GM23338 (cell line): ENCODE results near the gene METTL13. TPM values are rescaled to one million over a fixed set of nuclear protein-coding genes. Genes with fewer than 3 reads are reported as not detected.

Source experiments
- ATAC-seq: fragments of 200-7000 bp; cut with Tn5 transposase; 3 replicates; pipeline ENCODE4 v1.9.1; 2020
- DNase-seq: peaks from one replicate; pipeline ENCODE4 v3.0.0-alpha.2; 2015; ENCODE audit warnings: low spot score
- H2AFZ ChIP-seq: fragments of 200-600 bp; sonication (generic); 2 replicates; pipeline ENCODE4 v1.8.0; 2016; ENCODE audit warnings: antibody characterized with exemption, mild to moderate bottlenecking, moderate library complexity
- H3F3A ChIP-seq: fragments of 200-600 bp; sonication (generic); replicated peaks from 2 replicates; pipeline ENCODE4 v1.8.0; 2017; ENCODE audit warnings: antibody characterized with exemption, mixed run types, low read depth
- H3K27ac ChIP-seq: fragments of 200-600 bp; sonication (generic); 2 replicates; pipeline ENCODE4 v1.6.1; 2016; ENCODE audit warnings: low read depth
- H3K27me3 ChIP-seq: fragments of 200-600 bp; sonication (generic); 2 replicates; pipeline ENCODE4 v1.8.0; 2016; ENCODE audit warnings: mild to moderate bottlenecking, mixed run types, moderate library complexity; ENCODE audit not compliant: insufficient read depth
- H3K36me3 ChIP-seq: fragments of 200-600 bp; sonication (generic); 2 replicates; pipeline ENCODE4 v1.8.0; 2016; ENCODE audit warnings: mild to moderate bottlenecking; ENCODE audit not compliant: insufficient read depth
- H3K4me1 ChIP-seq: fragments of 200-600 bp; sonication (generic); 2 replicates; pipeline ENCODE4 v1.8.0; 2016; ENCODE audit warnings: mild to moderate bottlenecking, moderate library complexity; ENCODE audit not compliant: insufficient read depth
- H3K4me2 ChIP-seq: fragments of 200-600 bp; sonication (generic); 2 replicates; pipeline ENCODE4 v1.7.1; 2017; ENCODE audit warnings: mixed run types
- H3K4me3 ChIP-seq: fragments of 200-600 bp; sonication (generic); 2 replicates; pipeline ENCODE4 v1.6.1; 2016; ENCODE audit warnings: mixed run types
- H3K79me2 ChIP-seq: fragments of 200-600 bp; sonication (generic); replicated peaks from 2 replicates; pipeline ENCODE4 v1.8.0; 2017; ENCODE audit warnings: mild to moderate bottlenecking; ENCODE audit not compliant: insufficient read depth
- H3K9me2 ChIP-seq: fragments of 200-600 bp; sonication (generic); 2 replicates; pipeline ENCODE4 v1.8.0; 2017; ENCODE audit not compliant: insufficient read depth
- H4K20me1 ChIP-seq: fragments of 200-600 bp; sonication (generic); replicated peaks from 2 replicates; pipeline ENCODE4 v1.8.0; 2017; ENCODE audit warnings: mild to moderate bottlenecking; ENCODE audit not compliant: insufficient read depth
- H3K27ac Mint-ChIP-seq: 2 replicates; pipeline ENCODE4 v1.8.0; 2020; ENCODE audit warnings: inconsistent platforms, mild to moderate bottlenecking, moderate library complexity, mixed read lengths
- H3K27me3 Mint-ChIP-seq: 3 replicates; pipeline ENCODE4 v1.8.0; 2022; ENCODE audit warnings: low read depth, mild to moderate bottlenecking, moderate library complexity, mixed read lengths, inconsistent platforms; ENCODE audit not compliant: insufficient read depth, poor library complexity
- H3K36me3 Mint-ChIP-seq: 3 replicates; pipeline ENCODE4 v1.8.0; 2021; ENCODE audit warnings: low read depth, mild to moderate bottlenecking, inconsistent platforms, moderate library complexity, mixed read lengths
- H3K4me1 Mint-ChIP-seq: 3 replicates; pipeline ENCODE4 v1.8.0; 2020; ENCODE audit warnings: mild to moderate bottlenecking, inconsistent platforms, mixed read lengths
- H3K4me3 Mint-ChIP-seq: 3 replicates; pipeline ENCODE4 v1.8.0; 2021; ENCODE audit warnings: moderate library complexity, mild to moderate bottlenecking, inconsistent platforms, mixed read lengths
- H3K9me3 Mint-ChIP-seq: 3 replicates; pipeline ENCODE4 v1.8.0; 2020; ENCODE audit warnings: moderate library complexity, mild to moderate bottlenecking, inconsistent platforms, mixed read lengths
- CREB1 ChIP-seq: fragments of 250-450 bp; sonication (Bioruptor Pico); IDR thresholded peaks from 2 replicates; pipeline ENCODE4 v1.5.0; 2020; ENCODE audit warnings: low read depth, mild to moderate bottlenecking, moderate library complexity
- EZH2phosphoT487 ChIP-seq: fragments of 200-600 bp; sonication (generic); IDR thresholded peaks from one replicate; pipeline ENCODE4 v1.8.1; 2018; ENCODE audit warnings: antibody characterized with exemption; ENCODE audit not compliant: unreplicated experiment
- JUNB ChIP-seq: IDR thresholded peaks from one replicate; pipeline ENCODE4 v1.6.1; 2016; ENCODE audit warnings: antibody characterized with exemption; ENCODE audit not compliant: unreplicated experiment
- STAT1 ChIP-seq: IDR thresholded peaks from one replicate; pipeline ENCODE4 v1.6.1; 2016; ENCODE audit warnings: antibody characterized with exemption; ENCODE audit not compliant: unreplicated experiment
- ZNF114 ChIP-seq: fragments of 250-450 bp; sonication (Bioruptor Pico); IDR thresholded peaks from 2 replicates; pipeline ENCODE4 v1.5.0; 2020; ENCODE audit warnings: mild to moderate bottlenecking, moderate library complexity
- polyA plus RNA-seq: library from polyadenylated mRNA; unstranded; fragments of >200 nt; fragmentation: Nextera tagmentation; extraction: Ambion mirVana; gene quantifications from 2 replicates; pipeline ENCODE4 v1.2.1, GENCODE V29; 2016
- total RNA-seq: library from RNA; depleted of rRNA; stranded (reverse); fragments of >200 nt; shearing (Covaris generic); gene quantifications from 2 replicates; pipeline ENCODE4 v1.2.3, GENCODE V29; 2014
- TF ChIP-seq, protein P1 (sequence below), 2 experiments: fragments of 200-600 bp in 1 of 2; sonication (generic) in 1 of 2; conservative IDR thresholded peaks; 2 replicates each; pipeline versions ENCODE4 v1.5.1 to v1.6.1; 2016 to 2017; ENCODE audit warnings: antibody characterized with exemption in 2 of 2, low read depth in 2 of 2, mild to moderate bottlenecking in 2 of 2, moderate library complexity in 1 of 2
- TF ChIP-seq, protein P2 (sequence below): fragments of 250-450 bp; sonication (Bioruptor Pico); IDR thresholded peaks from 2 replicates; pipeline ENCODE4 v1.5.0; 2020; ENCODE audit warnings: mild to moderate bottlenecking, moderate library complexity

The METTL13 gene
- total and polyA plus RNA-seq, 2 experiments from 2014 or later = 21.0 to 45.4 TPM

DNA sequence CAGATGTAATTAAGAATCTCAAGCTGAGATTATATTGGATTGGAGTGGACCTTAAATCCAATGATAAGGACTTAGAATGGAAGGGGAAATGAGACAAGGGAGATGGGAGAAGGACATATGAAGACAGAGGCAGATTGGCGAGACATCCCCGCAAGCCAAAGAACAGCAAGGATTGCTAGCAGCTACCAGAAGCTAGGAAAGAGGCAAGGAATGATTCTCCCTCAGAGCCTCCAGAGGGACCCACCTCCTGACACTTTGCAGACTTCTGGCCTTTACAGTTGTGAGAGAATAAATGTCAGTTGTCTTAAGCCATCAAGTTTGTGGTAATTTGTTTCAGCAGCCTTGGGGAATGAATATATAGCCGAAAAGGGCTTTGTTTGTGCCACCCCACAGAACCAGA is 20.7 kb downstream of the METTL13 start:
- H4K20me1 ChIP-seq = no peaks in the 10 kb centered on the region

More for the DNA sequence above, 20.7 kb downstream of the METTL13 start:
- Histone ChIP-seq H3K9me2 (no peaks in the 10 kb centered on the region; the same call in 1 of the 2 replicates), H3K4me2 (0 out of 2 replicates have a peak overlapping the region, but pooled peaks have one; percentile 12), H3K36me3 (no peaks in the 10 kb centered on the region), H3K79me2 (no peaks in the 10 kb centered on the region), H3K4me1 (peaks cover 18% of the 10 kb centered on the region), H3F3A (no peaks in the 10 kb centered on the region; the same call in 1 of the 2 replicates), H3K4me3 (no peak overlapping the region), H2AFZ (no peak overlapping the region), H3K27me3 (no peaks in the 10 kb centered on the region), H3K27ac (0 out of 2 replicates have a peak overlapping the region, but pooled peaks have one; percentile 48)
- Mint-ChIP-seq H3K27ac (no peak overlapping the region), H3K9me3 (no peaks in the 10 kb centered on the region), H3K27me3 (peaks cover 10% of the 10 kb centered on the region), H3K4me1 (peaks cover 35% of the 10 kb centered on the region), H3K4me3 (no peak overlapping the region), H3K36me3 (peaks cover 5% of the 10 kb centered on the region; the same call in 2 of the 3 replicates)
- TF ChIP-seq JUNB = no peak
- TF ChIP-seq ZNF114 (CRISPR knock-in tag) = no peak
- TF ChIP-seq, protein P1, sequence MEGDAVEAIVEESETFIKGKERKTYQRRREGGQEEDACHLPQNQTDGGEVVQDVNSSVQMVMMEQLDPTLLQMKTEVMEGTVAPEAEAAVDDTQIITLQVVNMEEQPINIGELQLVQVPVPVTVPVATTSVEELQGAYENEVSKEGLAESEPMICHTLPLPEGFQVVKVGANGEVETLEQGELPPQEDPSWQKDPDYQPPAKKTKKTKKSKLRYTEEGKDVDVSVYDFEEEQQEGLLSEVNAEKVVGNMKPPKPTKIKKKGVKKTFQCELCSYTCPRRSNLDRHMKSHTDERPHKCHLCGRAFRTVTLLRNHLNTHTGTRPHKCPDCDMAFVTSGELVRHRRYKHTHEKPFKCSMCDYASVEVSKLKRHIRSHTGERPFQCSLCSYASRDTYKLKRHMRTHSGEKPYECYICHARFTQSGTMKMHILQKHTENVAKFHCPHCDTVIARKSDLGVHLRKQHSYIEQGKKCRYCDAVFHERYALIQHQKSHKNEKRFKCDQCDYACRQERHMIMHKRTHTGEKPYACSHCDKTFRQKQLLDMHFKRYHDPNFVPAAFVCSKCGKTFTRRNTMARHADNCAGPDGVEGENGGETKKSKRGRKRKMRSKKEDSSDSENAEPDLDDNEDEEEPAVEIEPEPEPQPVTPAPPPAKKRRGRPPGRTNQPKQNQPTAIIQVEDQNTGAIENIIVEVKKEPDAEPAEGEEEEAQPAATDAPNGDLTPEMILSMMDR (conservative IDR thresholded peaks at IDR 0.05; ENCODE audit: low read depth in 2 of 2) = peak; percentile 40 to 68; a peak in 3 of 4 replicates
- no peak for TF ChIP-seq EZH2phosphoT487
- TF ChIP-seq, protein P2, sequence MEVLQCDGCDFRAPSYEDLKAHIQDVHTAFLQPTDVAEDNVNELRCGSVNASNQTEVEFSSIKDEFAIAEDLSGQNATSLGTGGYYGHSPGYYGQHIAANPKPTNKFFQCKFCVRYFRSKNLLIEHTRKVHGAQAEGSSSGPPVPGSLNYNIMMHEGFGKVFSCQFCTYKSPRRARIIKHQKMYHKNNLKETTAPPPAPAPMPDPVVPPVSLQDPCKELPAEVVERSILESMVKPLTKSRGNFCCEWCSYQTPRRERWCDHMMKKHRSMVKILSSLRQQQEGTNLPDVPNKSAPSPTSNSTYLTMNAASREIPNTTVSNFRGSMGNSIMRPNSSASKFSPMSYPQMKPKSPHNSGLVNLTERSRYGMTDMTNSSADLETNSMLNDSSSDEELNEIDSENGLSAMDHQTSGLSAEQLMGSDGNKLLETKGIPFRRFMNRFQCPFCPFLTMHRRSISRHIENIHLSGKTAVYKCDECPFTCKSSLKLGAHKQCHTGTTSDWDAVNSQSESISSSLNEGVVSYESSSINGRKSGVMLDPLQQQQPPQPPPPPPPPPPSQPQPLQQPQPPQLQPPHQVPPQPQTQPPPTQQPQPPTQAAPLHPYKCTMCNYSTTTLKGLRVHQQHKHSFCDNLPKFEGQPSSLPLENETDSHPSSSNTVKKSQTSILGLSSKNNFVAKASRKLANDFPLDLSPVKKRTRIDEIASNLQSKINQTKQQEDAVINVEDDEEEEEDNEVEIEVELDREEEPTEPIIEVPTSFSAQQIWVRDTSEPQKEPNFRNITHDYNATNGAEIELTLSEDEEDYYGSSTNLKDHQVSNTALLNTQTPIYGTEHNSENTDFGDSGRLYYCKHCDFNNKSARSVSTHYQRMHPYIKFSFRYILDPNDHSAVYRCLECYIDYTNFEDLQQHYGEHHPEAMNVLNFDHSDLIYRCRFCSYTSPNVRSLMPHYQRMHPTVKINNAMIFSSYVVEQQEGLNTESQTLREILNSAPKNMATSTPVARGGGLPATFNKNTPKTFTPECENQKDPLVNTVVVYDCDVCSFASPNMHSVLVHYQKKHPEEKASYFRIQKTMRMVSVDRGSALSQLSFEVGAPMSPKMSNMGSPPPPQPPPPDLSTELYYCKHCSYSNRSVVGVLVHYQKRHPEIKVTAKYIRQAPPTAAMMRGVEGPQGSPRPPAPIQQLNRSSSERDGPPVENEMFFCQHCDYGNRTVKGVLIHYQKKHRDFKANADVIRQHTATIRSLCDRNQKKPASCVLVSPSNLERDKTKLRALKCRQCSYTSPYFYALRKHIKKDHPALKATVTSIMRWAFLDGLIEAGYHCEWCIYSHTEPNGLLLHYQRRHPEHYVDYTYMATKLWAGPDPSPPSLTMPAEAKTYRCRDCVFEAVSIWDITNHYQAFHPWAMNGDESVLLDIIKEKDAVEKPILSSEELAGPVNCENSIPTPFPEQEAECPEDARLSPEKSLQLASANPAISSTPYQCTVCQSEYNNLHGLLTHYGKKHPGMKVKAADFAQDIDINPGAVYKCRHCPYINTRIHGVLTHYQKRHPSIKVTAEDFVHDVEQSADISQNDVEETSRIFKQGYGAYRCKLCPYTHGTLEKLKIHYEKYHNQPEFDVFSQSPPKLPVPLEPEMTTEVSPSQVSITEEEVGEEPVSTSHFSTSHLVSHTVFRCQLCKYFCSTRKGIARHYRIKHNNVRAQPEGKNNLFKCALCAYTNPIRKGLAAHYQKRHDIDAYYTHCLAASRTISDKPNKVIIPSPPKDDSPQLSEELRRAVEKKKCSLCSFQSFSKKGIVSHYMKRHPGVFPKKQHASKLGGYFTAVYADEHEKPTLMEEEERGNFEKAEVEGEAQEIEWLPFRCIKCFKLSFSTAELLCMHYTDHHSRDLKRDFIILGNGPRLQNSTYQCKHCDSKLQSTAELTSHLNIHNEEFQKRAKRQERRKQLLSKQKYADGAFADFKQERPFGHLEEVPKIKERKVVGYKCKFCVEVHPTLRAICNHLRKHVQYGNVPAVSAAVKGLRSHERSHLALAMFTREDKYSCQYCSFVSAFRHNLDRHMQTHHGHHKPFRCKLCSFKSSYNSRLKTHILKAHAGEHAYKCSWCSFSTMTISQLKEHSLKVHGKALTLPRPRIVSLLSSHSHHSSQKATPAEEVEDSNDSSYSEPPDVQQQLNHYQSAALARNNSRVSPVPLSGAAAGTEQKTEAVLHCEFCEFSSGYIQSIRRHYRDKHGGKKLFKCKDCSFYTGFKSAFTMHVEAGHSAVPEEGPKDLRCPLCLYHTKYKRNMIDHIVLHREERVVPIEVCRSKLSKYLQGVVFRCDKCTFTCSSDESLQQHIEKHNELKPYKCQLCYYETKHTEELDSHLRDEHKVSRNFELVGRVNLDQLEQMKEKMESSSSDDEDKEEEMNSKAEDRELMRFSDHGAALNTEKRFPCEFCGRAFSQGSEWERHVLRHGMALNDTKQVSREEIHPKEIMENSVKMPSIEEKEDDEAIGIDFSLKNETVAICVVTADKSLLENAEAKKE (CRISPR knock-in tag) = no peak
- no peak for TF ChIP-seq STAT1
- no peak for TF ChIP-seq CREB1 (CRISPR knock-in tag)
- ATAC-seq (peak; percentile 77), DNase-seq (peak; percentile 62)
